GM12872 (cell line): ENCODE data around the gene SHISAL2B.

Source experiments
- TF ChIP-seq, protein P1 (sequence below): IDR thresholded peaks from 3 replicates; pipeline ENCODE4 v1.5.1; 2011; ENCODE audit warnings: low read depth, mild to moderate bottlenecking, low read length, moderate library complexity; ENCODE audit not compliant: insufficient read depth

The SHISAL2B gene

GRCh38 chr5:64659289-64659688 is 31.0 kb upstream of the SHISAL2B start:
- TF ChIP-seq, protein P1, sequence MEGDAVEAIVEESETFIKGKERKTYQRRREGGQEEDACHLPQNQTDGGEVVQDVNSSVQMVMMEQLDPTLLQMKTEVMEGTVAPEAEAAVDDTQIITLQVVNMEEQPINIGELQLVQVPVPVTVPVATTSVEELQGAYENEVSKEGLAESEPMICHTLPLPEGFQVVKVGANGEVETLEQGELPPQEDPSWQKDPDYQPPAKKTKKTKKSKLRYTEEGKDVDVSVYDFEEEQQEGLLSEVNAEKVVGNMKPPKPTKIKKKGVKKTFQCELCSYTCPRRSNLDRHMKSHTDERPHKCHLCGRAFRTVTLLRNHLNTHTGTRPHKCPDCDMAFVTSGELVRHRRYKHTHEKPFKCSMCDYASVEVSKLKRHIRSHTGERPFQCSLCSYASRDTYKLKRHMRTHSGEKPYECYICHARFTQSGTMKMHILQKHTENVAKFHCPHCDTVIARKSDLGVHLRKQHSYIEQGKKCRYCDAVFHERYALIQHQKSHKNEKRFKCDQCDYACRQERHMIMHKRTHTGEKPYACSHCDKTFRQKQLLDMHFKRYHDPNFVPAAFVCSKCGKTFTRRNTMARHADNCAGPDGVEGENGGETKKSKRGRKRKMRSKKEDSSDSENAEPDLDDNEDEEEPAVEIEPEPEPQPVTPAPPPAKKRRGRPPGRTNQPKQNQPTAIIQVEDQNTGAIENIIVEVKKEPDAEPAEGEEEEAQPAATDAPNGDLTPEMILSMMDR = no peak

DNA sequence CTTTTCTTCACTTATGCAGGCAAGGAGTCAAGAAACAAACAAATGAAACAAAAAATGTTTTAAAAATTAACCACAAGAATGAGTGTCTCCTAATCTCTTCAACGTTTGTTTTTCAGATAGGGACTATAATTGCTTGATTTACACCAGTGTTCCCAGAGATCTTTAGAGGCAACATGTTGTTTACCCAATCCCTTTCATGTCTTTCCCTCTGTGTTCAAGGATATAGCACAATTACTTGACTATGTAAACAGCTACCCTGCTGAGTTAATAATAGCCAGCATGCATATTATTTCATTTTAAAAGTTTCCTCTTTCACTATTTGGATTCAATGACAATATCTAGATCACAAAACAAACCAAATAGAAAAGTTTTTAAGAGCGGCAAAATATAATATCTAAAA is 25.1 kb upstream of the SHISAL2B start:
- TF ChIP-seq, protein P1 = no peak

DNA sequence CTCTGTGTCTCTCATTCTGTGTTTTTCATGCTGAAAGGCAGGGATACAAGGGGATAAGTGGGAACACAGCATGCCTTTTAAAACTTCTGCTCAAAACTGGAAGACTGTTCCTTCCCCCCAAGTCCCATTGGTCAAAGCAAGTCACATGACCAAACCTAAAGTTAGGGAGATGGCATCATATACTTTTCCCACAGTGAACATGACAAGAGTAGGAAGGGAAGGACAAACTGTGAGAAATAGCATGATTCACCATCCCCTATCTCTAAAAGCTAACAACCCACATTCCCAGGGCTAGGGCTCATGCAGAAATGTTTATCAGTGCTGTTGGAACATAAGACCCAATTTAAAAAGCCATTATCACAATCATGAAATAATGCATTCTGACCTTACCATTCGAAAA is 24.2 kb upstream of the SHISAL2B start:
- TF ChIP-seq, protein P1 = no peak

- TF ChIP-seq, protein P1 = no peak
These were observed 23.2 kb upstream of the SHISAL2B start for GRCh38 chr5:64667068-64667467.

GRCh38 chr5:64670277-64670676 is 20.0 kb upstream of the SHISAL2B start:
- TF ChIP-seq, protein P1 = no peak

DNA sequence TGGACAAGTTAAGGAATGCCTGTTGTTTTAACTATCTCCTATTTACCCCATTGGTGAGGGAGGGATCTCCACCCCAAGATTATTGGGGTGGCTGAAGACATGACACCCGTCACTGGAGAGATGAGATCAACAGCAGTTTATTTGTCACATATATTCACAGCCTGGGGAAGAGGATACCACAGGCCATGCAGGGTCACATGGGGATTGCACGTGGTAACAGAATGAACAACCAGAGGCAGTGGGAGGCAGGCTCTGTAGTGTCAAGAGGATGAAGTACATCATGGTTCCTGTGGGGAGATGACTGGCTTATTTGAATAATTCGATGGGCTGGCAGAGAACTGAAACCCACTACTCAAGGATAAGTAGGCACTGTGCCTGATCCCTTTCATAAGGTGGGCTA is 18.6 kb upstream of the SHISAL2B start:
- TF ChIP-seq, protein P1 = no peak

- TF ChIP-seq, protein P1 = no peak
These were observed 11.9 kb upstream of the SHISAL2B start for GRCh38 chr5:64678374-64678773.

DNA sequence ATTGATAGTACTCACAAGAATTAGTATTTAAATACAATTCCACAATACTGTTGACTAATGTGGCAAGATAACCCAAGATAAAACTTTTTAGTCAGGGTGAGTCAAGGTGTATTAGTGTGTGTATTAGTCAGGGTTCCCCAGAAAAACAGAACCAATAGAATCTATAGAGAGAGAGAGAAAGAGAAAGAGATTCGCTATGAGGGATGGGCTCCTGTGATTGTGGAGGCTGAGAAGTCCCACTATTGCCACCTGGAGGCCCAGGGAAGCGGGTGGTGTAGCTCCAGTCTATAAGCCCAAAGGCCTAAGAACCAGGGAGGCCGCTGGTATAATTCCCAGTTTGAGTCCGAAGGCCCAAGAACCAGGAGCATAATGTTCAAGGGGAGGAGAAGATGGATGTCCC is 10.0 kb upstream of the SHISAL2B start:
- TF ChIP-seq, protein P1 = peak; percentile 33; the same call in 2 of the 3 replicates
